TTC549 (cell line): ENCODE results near the gene POLN.
"Not testable (repeated sequence)": the region's sequence is repeated elsewhere in the genome, so short reads cannot be mapped to it uniquely, and the experiment has no call there.

ENCODE experiments used
- FAIRE-seq: peaks from 2 replicates; lab custom pipeline; 2012; peaks lifted over from hg19 to GRCh38; lab: Jason Lieb, UNC

The POLN gene

GRCh38 chr4:2217726-2218125 is 24.2 kb downstream of the POLN start:
- no peak for FAIRE-seq

- no peak for FAIRE-seq
These were observed 29.1 kb downstream of the POLN start for GRCh38 chr4:2212831-2213230.

DNA sequence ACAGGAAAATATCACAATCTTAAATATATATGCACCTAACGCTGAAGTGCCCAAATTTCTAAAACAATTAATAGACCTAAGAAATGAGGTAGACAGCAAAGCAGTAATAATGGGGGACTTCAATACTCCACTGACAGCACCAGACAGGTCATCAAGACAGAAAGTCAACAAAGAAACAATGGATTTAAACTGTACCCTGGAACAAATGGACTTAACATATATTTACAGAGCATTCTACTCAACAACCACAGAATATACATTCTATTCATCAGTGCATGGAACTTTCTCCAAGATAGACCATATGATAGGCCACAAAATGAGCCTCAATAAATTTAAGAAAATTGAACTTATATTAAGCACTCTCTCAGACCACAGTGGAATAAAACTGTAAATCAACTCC is 39.1 kb downstream of the POLN start:
- not testable (repeated sequence) for FAIRE-seq

- FAIRE-seq, result no peak
These were observed 47.4 kb downstream of the POLN start for GRCh38 chr4:2194496-2194895.

GRCh38 chr4:2193326-2193725 is 48.6 kb downstream of the POLN start:
- no peak for FAIRE-seq

DNA sequence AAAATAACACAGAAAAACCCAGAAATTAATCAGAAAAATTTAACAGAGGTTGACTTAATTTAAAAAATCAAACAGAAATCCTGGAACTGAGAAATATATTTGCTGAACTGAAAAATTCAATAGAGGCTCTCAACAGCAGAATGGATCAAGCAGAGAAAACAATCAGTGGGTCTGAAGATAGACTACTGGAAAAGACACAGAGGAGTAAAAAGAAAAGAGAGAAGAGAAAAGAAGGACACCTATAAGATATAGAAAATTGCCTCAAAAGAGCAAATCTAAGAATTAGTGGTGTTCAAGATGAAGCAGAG is 55.1 kb downstream of the POLN start:
- no peak for FAIRE-seq

GRCh38 chr4:2186133-2186864 is 55.6 kb downstream of the POLN start:
- FAIRE-seq, result no peak

- FAIRE-seq, result no peak
These were observed 58.5 kb downstream of the POLN start for GRCh38 chr4:2183394-2183793.

DNA sequence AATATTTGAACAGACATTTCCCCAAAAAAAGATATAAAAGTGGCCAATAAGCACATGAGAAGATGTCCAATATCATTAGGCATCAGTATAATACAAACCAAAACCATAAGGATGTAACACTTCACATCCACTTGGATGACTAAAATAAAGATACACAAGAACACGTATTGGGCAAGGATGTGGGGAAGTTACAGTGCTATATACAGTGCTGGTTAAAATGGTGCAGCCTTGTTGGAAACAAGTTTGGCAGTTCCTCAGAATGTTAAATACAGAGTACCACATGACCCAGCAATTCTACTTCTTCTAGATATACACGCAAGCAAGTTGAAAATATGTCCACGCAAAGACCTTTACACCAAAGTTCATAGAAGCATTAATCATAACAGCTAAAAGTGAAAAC is 58.9 kb downstream of the POLN start:
- FAIRE-seq, result no peak

GRCh38 chr4:2180410-2180809 is 61.5 kb downstream of the POLN start:
- FAIRE-seq, result no peak

- no peak for FAIRE-seq
These were observed 62.2 kb downstream of the POLN start for GRCh38 chr4:2179717-2180116.

DNA sequence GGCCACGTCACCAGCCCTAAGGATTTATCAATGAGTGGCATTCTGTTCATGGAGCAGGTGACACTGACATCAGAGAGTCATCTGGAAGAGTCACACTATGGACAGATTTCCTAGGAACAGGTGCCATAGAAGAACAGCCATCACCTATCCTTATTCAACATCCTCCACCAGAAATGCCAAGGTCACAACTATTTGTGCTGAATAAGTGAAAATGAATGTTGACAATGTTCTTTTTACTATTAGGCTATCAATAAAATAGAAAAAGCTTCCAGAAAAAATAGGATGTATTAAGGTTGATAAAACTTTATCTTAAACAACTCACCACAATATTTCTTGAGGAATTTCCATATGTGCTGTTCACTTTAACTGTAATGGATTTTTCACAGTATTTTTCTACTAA is 62.9 kb downstream of the POLN start:
- FAIRE-seq, result no peak

DNA sequence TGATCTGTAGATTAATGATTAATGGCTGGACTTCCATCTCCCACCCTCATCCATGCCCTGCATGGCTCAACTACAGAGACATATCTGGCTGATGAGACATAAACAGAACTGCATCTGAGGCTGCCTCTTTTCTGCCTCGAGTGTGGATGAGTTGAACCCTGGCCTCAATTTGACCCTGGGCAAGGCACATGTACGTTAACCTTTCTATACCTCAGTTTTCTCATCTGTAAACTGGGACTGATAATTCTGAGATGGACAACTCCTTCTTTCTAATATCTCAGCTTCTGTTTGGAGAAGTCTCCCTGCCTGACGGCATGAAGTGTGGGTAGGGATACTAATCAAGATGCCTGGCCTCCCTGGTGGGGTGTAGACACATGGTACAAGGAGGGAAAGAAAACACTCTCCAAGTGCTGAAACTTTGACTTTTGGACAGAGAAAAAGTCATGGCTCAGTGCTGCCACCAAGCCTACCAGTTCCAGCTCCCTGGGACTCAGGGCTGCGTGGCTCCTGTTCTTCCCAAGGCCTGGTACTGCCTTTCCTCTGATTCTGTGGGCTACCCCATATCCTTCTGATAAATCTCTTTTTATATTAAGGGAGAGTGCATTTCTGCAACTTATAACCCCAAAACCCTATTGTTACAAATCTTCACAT is 64.4 kb downstream of the POLN start:
- no peak for FAIRE-seq

DNA sequence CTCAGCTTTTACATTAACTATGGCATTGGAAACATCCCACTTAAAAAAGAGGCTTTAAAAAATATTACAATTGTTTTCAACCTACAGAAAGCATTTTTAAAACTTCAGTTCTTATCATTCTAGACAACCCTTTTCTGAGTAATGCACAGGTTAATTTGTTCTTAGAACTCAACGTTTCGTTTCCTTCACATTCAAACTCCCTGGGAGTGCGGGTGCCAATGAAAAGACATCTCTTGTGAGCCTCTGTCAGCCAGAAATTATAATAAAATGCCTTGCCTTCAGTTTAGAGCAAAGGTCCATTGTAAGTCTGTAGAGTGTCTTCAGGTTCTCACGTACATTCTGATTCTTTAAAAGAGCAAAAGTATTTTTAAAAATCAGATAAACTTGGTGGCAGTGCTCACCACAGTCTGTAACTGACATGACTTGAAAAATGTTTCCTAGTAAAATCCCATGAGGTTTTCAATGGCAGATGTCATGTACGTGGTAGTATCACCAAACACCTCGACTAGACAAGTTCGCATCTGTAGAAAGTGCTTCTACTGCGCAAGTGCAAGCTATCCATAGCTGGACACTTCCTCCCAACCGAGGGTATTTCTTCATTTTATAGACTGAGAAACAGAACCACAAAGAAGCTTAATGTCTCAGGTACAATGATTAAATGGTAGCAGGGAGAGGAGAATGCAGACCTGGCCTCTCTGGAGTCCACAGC is 65.8 kb downstream of the POLN start:
- no peak for FAIRE-seq

GRCh38 chr4:2174061-2174460 is 67.9 kb downstream of the POLN start:
- FAIRE-seq, result no peak

GRCh38 chr4:2172627-2173231 is 69.2 kb downstream of the POLN start:
- FAIRE-seq, result no peak

DNA sequence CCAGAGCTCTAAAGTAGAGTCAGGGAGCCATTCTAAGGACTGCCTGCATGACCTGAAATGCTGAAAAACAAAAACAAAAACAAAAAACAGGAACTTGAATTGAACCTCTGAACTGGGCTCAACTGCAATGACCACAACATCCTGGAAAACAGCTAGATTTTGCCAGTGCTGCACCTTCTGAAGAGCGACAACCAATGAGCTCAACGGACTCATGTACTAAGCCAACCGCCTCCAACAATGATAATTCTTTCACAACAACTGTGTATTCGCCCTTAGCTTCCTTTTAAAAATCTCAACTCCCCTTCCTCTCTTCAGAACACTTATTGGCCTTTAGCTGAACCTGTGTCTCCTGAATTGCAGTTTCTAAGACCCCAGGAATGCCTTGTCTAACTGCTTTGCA is 69.8 kb downstream of the POLN start:
- FAIRE-seq, result no peak

DNA sequence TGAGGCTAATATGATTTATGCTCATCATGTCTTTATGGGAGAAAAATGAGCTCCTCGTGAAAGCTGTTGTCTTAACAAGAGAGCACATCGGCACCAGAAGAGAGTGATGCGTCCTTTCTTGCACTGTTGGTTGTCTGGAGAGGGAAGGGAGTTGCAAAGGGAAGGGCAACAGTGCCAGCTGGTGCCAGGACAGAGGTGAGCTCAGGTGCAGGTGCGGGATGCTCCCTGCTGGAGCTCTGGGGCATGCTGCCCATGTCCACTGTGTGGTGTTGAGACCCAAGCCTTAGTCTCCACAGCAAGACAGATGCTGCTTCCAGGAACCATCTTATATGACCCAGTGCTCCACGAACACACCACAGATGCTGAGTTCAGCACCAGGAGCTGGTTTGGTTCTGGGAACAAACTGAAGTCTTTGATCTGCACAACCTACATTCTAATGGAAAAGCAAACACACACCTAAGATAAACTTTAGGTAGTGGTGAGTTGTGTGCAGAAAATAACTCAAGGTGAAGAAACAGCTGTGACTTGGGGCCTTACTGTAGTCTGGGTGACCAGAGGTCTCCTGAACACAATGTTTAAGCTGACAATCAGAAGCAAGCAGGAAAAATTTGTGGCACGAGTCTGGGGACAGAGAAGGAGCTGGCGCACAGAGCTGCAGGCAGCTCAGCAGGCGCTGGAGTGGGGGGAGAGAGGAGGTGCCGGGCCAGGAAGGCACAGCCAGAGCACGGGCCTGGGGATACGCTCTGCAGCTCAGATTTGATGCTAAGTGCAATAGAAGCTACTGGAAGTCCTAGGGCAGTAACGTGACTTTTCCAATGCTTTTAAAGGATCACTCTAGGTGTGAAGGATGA is 73.2 kb downstream of the POLN start:
- FAIRE-seq, result no peak

DNA sequence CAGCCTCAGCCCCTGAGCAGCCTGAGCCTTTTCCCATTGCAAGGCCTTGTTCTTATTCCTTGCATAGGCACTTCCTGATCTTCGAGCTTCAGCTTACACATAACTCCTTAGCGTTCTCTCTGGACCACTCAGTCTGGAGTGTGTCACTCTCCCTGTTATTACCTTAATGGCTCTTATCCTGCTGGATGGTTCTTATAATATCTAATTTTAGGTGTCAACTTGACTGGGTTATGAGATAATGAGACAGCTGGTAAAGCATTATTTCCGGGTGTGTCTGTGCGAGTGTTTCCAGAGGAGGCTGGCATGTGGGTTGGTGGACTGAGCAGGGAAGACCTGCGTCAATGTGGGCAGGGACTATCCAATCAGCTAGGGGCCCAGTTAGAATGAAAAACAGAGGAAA is 75.7 kb downstream of the POLN start:
- FAIRE-seq, result no peak

GRCh38 chr4:2165391-2165790 is 76.5 kb downstream of the POLN start:
- no peak for FAIRE-seq

DNA sequence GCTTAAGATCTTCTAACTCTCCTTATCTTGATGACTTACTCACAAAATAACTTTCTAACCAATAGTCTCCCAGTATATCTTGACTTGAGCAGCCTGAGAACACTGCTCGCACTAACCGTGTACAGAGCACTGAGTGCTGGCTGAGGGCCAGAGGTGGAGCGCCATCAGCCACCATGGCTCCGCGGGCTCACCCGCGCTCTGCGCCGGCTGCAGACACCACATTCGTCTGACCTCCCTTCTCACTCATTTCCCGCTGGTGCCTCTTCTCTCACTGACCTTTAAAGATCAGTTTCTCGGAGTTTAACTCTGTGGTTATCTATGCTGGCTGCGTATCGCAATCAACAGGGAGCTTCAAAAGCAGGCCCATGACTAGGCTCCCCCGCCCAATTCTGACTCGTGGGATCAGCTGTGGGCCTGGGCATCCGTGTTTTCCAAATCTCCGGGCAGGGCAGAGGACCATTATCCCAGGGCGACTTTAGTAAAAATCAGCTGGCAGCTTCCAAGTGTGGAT is 78.6 kb downstream of the POLN start:
- FAIRE-seq, result no peak

GRCh38 chr4:2161092-2161703 is 80.7 kb downstream of the POLN start:
- not testable (repeated sequence) for FAIRE-seq
